ENCODE results near the gene RELA. TPM values are rescaled to one million over a fixed set of nuclear protein-coding genes. Genes with fewer than 3 reads are reported as not detected.

Gene RELA
- total and polyA plus RNA-seq, 10 of the 15 experiments (the other 5 are each of a cell fraction or from before 2014, with no cell fraction given): 5.1 to 56.4 (median 34.2) TPM

GRCh38 chr11:65609665-65610064 is 53.1 kb downstream of the RELA start (continued):
- no peak for TF ChIP-seq SKIL (IDR thresholded peaks at IDR 0.05; ENCODE audit: low read depth, poor library complexity, severe bottlenecking)
- TF ChIP-seq SP1 (IDR thresholded peaks at IDR 0.05; ENCODE audit: low read depth, low read length): no peak

- no peaks in the 10 kb centered on the region; the same call in 1 of the 2 replicates for H4K20me1 ChIP-seq (ENCODE audit: control insufficient read depth, insufficient read depth)
- no peaks in the 10 kb centered on the region for H3K27me3 ChIP-seq (replicated peaks in 1 of 2; ENCODE audit: control insufficient read depth in 2 of 2, insufficient read depth in 2 of 2, low read length in 1 of 2)
- TF ChIP-seq USF2 (IDR thresholded peaks at IDR 0.05; ENCODE audit: borderline replicate concordance, low read depth, low read length) (no peak), MEF2B (IDR thresholded peaks at IDR 0.05; ENCODE audit: partially characterized antibody, poor library complexity, severe bottlenecking) (no peak), KAT2A (conservative IDR thresholded peaks at IDR 0.05; ENCODE audit: control insufficient read depth, low read depth, low read length) (no peak), E2F4 (IDR thresholded peaks at IDR 0.05; ENCODE audit: low read depth, low read length) (no peak), SUZ12 (IDR thresholded peaks at IDR 0.05; ENCODE audit: unreplicated experiment) (no peak), ATF2 (IDR thresholded peaks at IDR 0.05; ENCODE audit: low read length) (no peak), HSF1 (IDR thresholded peaks at IDR 0.05; ENCODE audit: low read depth, low read length) (no peak), TBL1XR1 (IDR thresholded peaks at IDR 0.05; ENCODE audit: low read depth, low read length) (no peak), ELK1 (IDR thresholded peaks at IDR 0.05; ENCODE audit: low read depth, low read length) (no peak), RUNX3 (IDR thresholded peaks at IDR 0.05; ENCODE audit: low read length) (no peak), EP300 (IDR thresholded peaks at IDR 0.05; ENCODE audit: borderline replicate concordance in 1 of 2, control insufficient read depth in 1 of 2, low read depth in 2 of 2, low read length in 2 of 2) (no peak)
- SMC1A ChIA-PET (ENCODE audit: uncharacterized antibody, unreplicated experiment): interaction anchor here (1.2 kb wide), 1 partner anchor 15 kb away, joined by 6 read pairs; no protein-coding TSS in a partner anchor
- no peak overlapping the region for H3K9ac ChIP-seq (ENCODE audit: control insufficient read depth, insufficient read depth, low read length)
- no peak overlapping the region for H2AFZ ChIP-seq (ENCODE audit: control insufficient read depth, low read depth, low read length)
- WGBS (ENCODE audit: insufficient coverage, insufficient replicate concordance, low lambda C conversion rate, missing lambda C conversion rate): 79% methylated on average over 3 of the region's 3 CpGs
- no peak for DNase-seq (ENCODE audit: low read depth, low spot score)
- no peaks in the 10 kb centered on the region for H3K9me3 ChIP-seq (replicated peaks; ENCODE audit: control insufficient read depth, insufficient read depth, low read length)
- no TSS peak for BruUV-seq (replicated peaks)
- RAD21 ChIA-PET (ENCODE audit: unreplicated experiment): interaction anchor here (1.7 kb wide), 1 partner anchor 19 kb away, joined by 5 read pairs; no protein-coding TSS in a partner anchor
- H3K4me2 ChIP-seq (ENCODE audit: control insufficient read depth, insufficient read depth): 0 out of 2 replicates have a peak overlapping the region, but pooled peaks have one; percentile 5
- peaks cover 17% of the 10 kb centered on the region for H3K4me1 ChIP-seq (ENCODE audit: control insufficient read depth, insufficient read depth, low read length)
- in situ Hi-C loops (cut with MboI): no loop called here
- CTCF ChIA-PET: interaction anchor here (1.2 to 1.8 kb wide), 2 partner anchors 21 to 251 kb away, joined by 3 to 7 read pairs; partner anchors contain the start of gene MUS81
- intact Hi-C loops (cut with micrococcal nuclease; ENCODE audit: unreplicated experiment): no loop called here
- H3K36me3 ChIP-seq (ENCODE audit: control insufficient read depth in 2 of 2, insufficient read depth in 2 of 2, low read length in 1 of 2): peaks cover 18 to 32% of the 10 kb centered on the region in 2 experiments; a peak in 3 of 4 replicates
- no peak for FAIRE-seq
- H3K4me3 ChIP-seq: no peak overlapping the region
- H3K79me2 ChIP-seq (ENCODE audit: control insufficient read depth, insufficient read depth, low read length): peaks cover 39% of the 10 kb centered on the region
- H3K27ac ChIP-seq (ENCODE audit: control insufficient read depth, insufficient read depth): no peak overlapping the region
- POLR2A ChIA-PET: interaction anchor here (1.0 to 2.5 kb wide), 3 partner anchors 16 to 29 kb away, joined by 3 to 12 read pairs (median 10); partner anchors contain the start of gene SIPA1
- no peak for ATAC-seq
These were observed 53.5 kb downstream of the RELA start for GRCh38 chr11:65609229-65609628.
